H1 (cell line): Measurements from ENCODE around the gene NXPH1. TPM values are rescaled to one million over a fixed set of nuclear protein-coding genes. Genes with fewer than 3 reads are reported as not detected.

Experiments
- CTCF ChIA-PET: fragments of 300-600 bp; sonication (Branson Sonifier 250); formaldehyde crosslinking; loops from one replicate; lab custom pipeline; 2021; ENCODE audit not compliant: partially characterized antibody; lab: Charles Lee
- POLR2A ChIA-PET: fragments of 300-600 bp; sonication (Branson Sonifier 250); formaldehyde crosslinking; loops from one replicate; lab custom pipeline; 2021; ENCODE audit warnings: inconsistent platforms; ENCODE audit not compliant: partially characterized antibody; lab: Charles Lee
- DNase-seq, 2 experiments: peaks; one replicate each; pipeline versions ENCODE4 v3.0.0 to v3.0.0-alpha.2; 2010 to 2022; ENCODE audit warnings: low spot score in 2 of 2, low read depth in 1 of 2, mixed read lengths in 1 of 2
- FAIRE-seq: peaks from 2 replicates; lab custom pipeline; 2011; peaks lifted over from hg19 to GRCh38; lab: Jason Lieb, UNC
- H2AFZ ChIP-seq: 2 replicates; pipeline ENCODE4 v1.8.1; 2012; ENCODE audit warnings: low read length, inconsistent platforms
- H2AK5ac ChIP-seq: 2 replicates; pipeline ENCODE4 v1.6.1; 2013; ENCODE audit warnings: low read depth, low read length
- H2BK120ac ChIP-seq: replicated peaks from 2 replicates; pipeline ENCODE3; 2013; ENCODE audit warnings: low read depth, low read length, inconsistent platforms
- H2BK12ac ChIP-seq: 2 replicates; pipeline ENCODE4 v1.6.1; 2013; ENCODE audit warnings: low read depth, low read length
- H2BK15ac ChIP-seq: 2 replicates; pipeline ENCODE4 v1.6.1; 2013; ENCODE audit warnings: low read length
- H2BK20ac ChIP-seq: 2 replicates; pipeline ENCODE4 v1.6.1; 2013; ENCODE audit warnings: low read length
- H2BK5ac ChIP-seq: 2 replicates; pipeline ENCODE4 v1.6.1; 2013; ENCODE audit warnings: low read depth, low read length
- H3K14ac ChIP-seq: 2 replicates; pipeline ENCODE4 v1.6.1; 2013; ENCODE audit warnings: inconsistent platforms; ENCODE audit not compliant: insufficient read length
- H3K18ac ChIP-seq: 2 replicates; pipeline ENCODE4 v1.6.1; 2013; ENCODE audit warnings: low read length; ENCODE audit errors: extremely low read depth
- H3K23ac ChIP-seq: 2 replicates; pipeline ENCODE4 v1.6.1; 2013; ENCODE audit warnings: inconsistent platforms; ENCODE audit not compliant: insufficient read length
- H3K23me2 ChIP-seq: 2 replicates; pipeline ENCODE4 v1.6.1; 2013; ENCODE audit warnings: low read depth, low read length
- H3K27ac ChIP-seq: 2 replicates; pipeline ENCODE4 v1.6.1; 2011; ENCODE audit warnings: low read depth, low read length, inconsistent platforms
- H3K27me3 ChIP-seq, 4 experiments: replicated peaks in 1 of 4; 1 replicate in 1 of 4; 2 replicates in 3 of 4; pipeline versions ENCODE4 v1.6.1 to v1.8.1; 2011 to 2013; ENCODE audit warnings: low read length in 3 of 4, mild to moderate bottlenecking in 3 of 4, inconsistent platforms in 2 of 4, mixed read lengths in 2 of 4, moderate library complexity in 1 of 4; ENCODE audit not compliant: control insufficient read depth in 3 of 4, insufficient read depth in 3 of 4; ENCODE audit errors: extremely low read depth in 1 of 4
- H3K36me3 ChIP-seq, 4 experiments: 2 replicates each; pipeline versions ENCODE4 v1.6.1 to v1.8.1; 2011 to 2013; ENCODE audit warnings: mild to moderate bottlenecking in 4 of 4, low read length in 3 of 4, moderate library complexity in 2 of 4, control low read depth in 1 of 4, inconsistent platforms in 1 of 4; ENCODE audit not compliant: insufficient read depth in 4 of 4, control insufficient read depth in 2 of 4
- H3K4ac ChIP-seq: replicated peaks from 2 replicates; pipeline ENCODE3; 2013; ENCODE audit warnings: low read length, low read depth, mixed read lengths, inconsistent platforms; ENCODE audit not compliant: insufficient read length
- H3K4me1 ChIP-seq, 4 experiments: replicated peaks in 1 of 4; 1 replicate in 1 of 4; 2 replicates in 3 of 4; pipeline versions ENCODE4 v1.6.1 to v1.8.1; 2011 to 2013; ENCODE audit warnings: low read length in 3 of 4, inconsistent platforms in 2 of 4, mixed read lengths in 1 of 4; ENCODE audit not compliant: insufficient read depth in 4 of 4, control insufficient read depth in 3 of 4
- H3K4me2 ChIP-seq, 2 experiments: 2 replicates each; pipeline versions ENCODE4 v1.6.1 to v1.8.1; 2011 to 2013; ENCODE audit warnings: low read depth in 2 of 2, low read length in 2 of 2, control low read depth in 1 of 2, inconsistent platforms in 1 of 2, mild to moderate bottlenecking in 1 of 2; ENCODE audit not compliant: insufficient read depth in 1 of 2
- H3K4me3 ChIP-seq, 4 experiments: fragments of 200-600, 300-600 bp in 1 of 4; sonication (generic), shearing (Covaris generic), sonication (Bioruptor Twin) in 1 of 4; 2 replicates each; pipeline versions ENCODE4 v1.5.1 to v1.8.1; 2011 to 2016; ENCODE audit warnings: low read length in 4 of 4, low read depth in 3 of 4, control low read depth in 2 of 4, inconsistent platforms in 2 of 4, mild to moderate bottlenecking in 2 of 4, mixed read lengths in 1 of 4, moderate library complexity in 1 of 4; ENCODE audit not compliant: insufficient read depth in 2 of 4; ENCODE audit errors: extremely low read depth in 1 of 4
- H3K56ac ChIP-seq: replicated peaks from 2 replicates; pipeline ENCODE3; 2013; ENCODE audit warnings: low read depth, mild to moderate bottlenecking, mixed read lengths, low read length, inconsistent platforms; ENCODE audit not compliant: insufficient read length
- H3K79me1 ChIP-seq: 2 replicates; pipeline ENCODE4 v1.6.1; 2013; ENCODE audit warnings: low read depth, low read length, control low read depth
- H3K79me2 ChIP-seq, 2 experiments: 2 replicates each; pipeline versions ENCODE4 v1.6.1 to v1.8.1; 2012 to 2013; ENCODE audit warnings: low read length in 2 of 2, mild to moderate bottlenecking in 2 of 2, inconsistent platforms in 1 of 2; ENCODE audit not compliant: insufficient read depth in 2 of 2, control insufficient read depth in 1 of 2
- H3K9ac ChIP-seq, 4 experiments: replicated peaks in 1 of 4; 1 replicate in 1 of 4; 2 replicates in 3 of 4; pipeline versions ENCODE4 v1.6.1 to v1.8.1; 2011 to 2013; ENCODE audit warnings: low read depth in 3 of 4, low read length in 3 of 4, control low read depth in 2 of 4, mild to moderate bottlenecking in 2 of 4, moderate library complexity in 2 of 4, inconsistent platforms in 1 of 4; ENCODE audit errors: extremely low read depth in 1 of 4
- H3K9me3 ChIP-seq, 2 experiments: 2 replicates each; pipeline versions ENCODE4 v1.6.1 to v1.8.1; 2012 to 2013; ENCODE audit warnings: mild to moderate bottlenecking in 2 of 2, moderate library complexity in 2 of 2, control low read depth in 1 of 2, inconsistent platforms in 1 of 2, low read depth in 1 of 2, low read length in 1 of 2, mixed read lengths in 1 of 2; ENCODE audit not compliant: insufficient read depth in 2 of 2
- H4K20me1 ChIP-seq, 2 experiments: replicated peaks in 1 of 2; 2 replicates each; pipeline versions ENCODE3 to v1.8.1; 2011 to 2013; ENCODE audit warnings: inconsistent platforms in 2 of 2, low read length in 2 of 2, mild to moderate bottlenecking in 1 of 2; ENCODE audit not compliant: insufficient read depth in 2 of 2, control insufficient read depth in 1 of 2
- H4K5ac ChIP-seq: 2 replicates; pipeline ENCODE4 v1.6.1; 2013; ENCODE audit warnings: low read length, low read depth, mixed read lengths, inconsistent platforms; ENCODE audit not compliant: insufficient read length
- H4K8ac ChIP-seq: 2 replicates; pipeline ENCODE4 v1.8.0; 2013; ENCODE audit warnings: mild to moderate bottlenecking, moderate library complexity, low read length, inconsistent platforms; ENCODE audit not compliant: insufficient read depth; ENCODE audit errors: extremely low read depth
- H4K91ac ChIP-seq: replicated peaks from 2 replicates; pipeline ENCODE3; 2013; ENCODE audit warnings: low read length, mixed read lengths, inconsistent platforms; ENCODE audit not compliant: insufficient read length
- SAP30 ChIP-seq: fragments of 300-600 bp; sonication (generic); IDR thresholded peaks from 2 replicates; pipeline ENCODE4 v1.7.1; 2012; ENCODE audit warnings: low read length, moderate library complexity, mild to moderate bottlenecking, inconsistent platforms; ENCODE audit not compliant: insufficient read depth, insufficient replicate concordance
- SP1 ChIP-seq: IDR thresholded peaks from 2 replicates; pipeline ENCODE4 v1.6.1; 2011; ENCODE audit warnings: low read depth, low read length
- USF2 ChIP-seq: IDR thresholded peaks from 2 replicates; pipeline ENCODE4 v1.6.1; 2011; ENCODE audit warnings: low read length, improper control_type of control experiment
- polyA plus RNA-seq, 7 experiments: library from polyadenylated mRNA; depleted of rRNA in 3 of 7; stranded (reverse) in 5 of 7; unstranded in 2 of 7; fragments of >200 nt in 5 of 7; fragments of 200-250 nt in 2 of 7; gene quantifications; 1 replicate in 5 of 7; 2 replicates in 1 of 7; 4 replicates in 1 of 7; pipeline versions ENCODE4 v1.2.1 to v1.2.3, GENCODE V29; 2011 to 2013; ENCODE audit warnings: missing spikeins in 2 of 7, mixed read lengths in 2 of 7
- total RNA-seq: library from RNA; stranded (reverse); fragmentation: NEBNext Ultra II Directional; extraction: Animal tissue kit (Norgen Biotek cat#: 25700); gene quantifications from 2 replicates; pipeline ENCODE4 v1.2.1, GENCODE V29; 2021

Gene NXPH1
- total and polyA plus RNA-seq, 2 of the 8 experiments (the other 6 are each of a cell fraction or from before 2014, with no cell fraction given), result 0.14 to 1.0 TPM

GRCh38 chr7:8625612-8626011 is 192.2 kb downstream of the NXPH1 start:
- no peaks in the 10 kb centered on the region for H3K79me2 ChIP-seq
- H2BK20ac ChIP-seq, result no peak overlapping the region
- no peak overlapping the region for H2BK120ac ChIP-seq
- H3K27me3 ChIP-seq, result no peaks in the 10 kb centered on the region
- no peak overlapping the region for H4K8ac ChIP-seq
- no peaks in the 10 kb centered on the region for H3K36me3 ChIP-seq
- ChIA-PET CTCF (no interaction called here), POLR2A (no interaction called here)
- H3K9ac ChIP-seq, result no peak overlapping the region
- H3K4ac ChIP-seq, result no peak overlapping the region
- no peak overlapping the region for H3K14ac ChIP-seq
- H2BK15ac ChIP-seq, result no peak overlapping the region
- no peak for DNase-seq
- peaks cover 0 to 3% (median 2%) of the 10 kb centered on the region in 4 experiments; a peak in 1 of 7 replicates for H3K4me1 ChIP-seq
- no peak overlapping the region for H2AFZ ChIP-seq
- H2BK12ac ChIP-seq, result no peak overlapping the region
- no peak overlapping the region for H3K18ac ChIP-seq
- H3K79me1 ChIP-seq, result no peaks in the 10 kb centered on the region
- no peak overlapping the region for H3K4me2 ChIP-seq
- H2AK5ac ChIP-seq, result no peak overlapping the region
- H3K9me3 ChIP-seq, result no peaks in the 10 kb centered on the region
- FAIRE-seq, result no peak
- no peak overlapping the region for H3K23ac ChIP-seq
- H3K56ac ChIP-seq, result no peak overlapping the region
- no peaks in the 10 kb centered on the region for H3K23me2 ChIP-seq
- no peak overlapping the region for H2BK5ac ChIP-seq
- no peak overlapping the region for H4K5ac ChIP-seq
- no peak overlapping the region for H3K4me3 ChIP-seq
- TF ChIP-seq SP1 (no peak), USF2 (no peak), SAP30 (no peak)
- TF ChIP-seq, all 59 proteins: peak for 0
- no peak overlapping the region for H4K91ac ChIP-seq
- no peaks in the 10 kb centered on the region for H4K20me1 ChIP-seq
- H3K27ac ChIP-seq, result no peak overlapping the region
